ENCODE data around the gene AFF3.

GRCh38 chr2:99728166-99728565 is 414.2 kb downstream of the AFF3 start:
- no peak for TF ChIP-seq POLR2A (IDR thresholded peaks at IDR 0.05)
- TF ChIP-seq CTCF (IDR thresholded peaks at IDR 0.05), result no peak
